ENCODE measurements around the gene SAYSD1.

Gene SAYSD1

GRCh38 chr6:39107641-39108040 lies 7.3 kb downstream of the SAYSD1 start:
- no peak for DNase-seq

GRCh38 chr6:39107034-39107433 lies 8.0 kb downstream of the SAYSD1 start:
- DNase-seq: no peak

- DNase-seq: peak; percentile 18
These were observed 10.5 kb downstream of the SAYSD1 start for GRCh38 chr6:39104528-39104927.

- no peak for DNase-seq
These were observed 12.2 kb downstream of the SAYSD1 start for GRCh38 chr6:39102821-39103136.

- peak; percentile 6 for DNase-seq
These were observed 12.7 kb downstream of the SAYSD1 start for GRCh38 chr6:39102071-39102820.

GRCh38 chr6:39100358-39100757 lies 14.6 kb downstream of the SAYSD1 start:
- no peak for DNase-seq

- no peak for DNase-seq
These were observed 19.4 kb downstream of the SAYSD1 start for GRCh38 chr6:39095578-39095977.

GRCh38 chr6:39093149-39093708 lies 21.8 kb downstream of the SAYSD1 start:
- DNase-seq: no peak

- DNase-seq: peak; percentile 33
These were observed 22.9 kb downstream of the SAYSD1 start for GRCh38 chr6:39092124-39092523.

- no peak for DNase-seq
These were observed 23.8 kb downstream of the SAYSD1 start for GRCh38 chr6:39091220-39091619.

GRCh38 chr6:39090036-39090435 lies 24.9 kb downstream of the SAYSD1 start:
- DNase-seq: no peak

GRCh38 chr6:39088331-39088730 lies 26.7 kb downstream of the SAYSD1 start:
- peak; percentile 14 for DNase-seq

- DNase-seq: no peak
These were observed 27.8 kb downstream of the SAYSD1 start for GRCh38 chr6:39087197-39087596.

- no peak for DNase-seq
These were observed 28.3 kb downstream of the SAYSD1 start for GRCh38 chr6:39086711-39087110.

- DNase-seq: no peak
These were observed 28.7 kb downstream of the SAYSD1 start for GRCh38 chr6:39086294-39086693.

- DNase-seq: no peak
These were observed 29.7 kb downstream of the SAYSD1 start for GRCh38 chr6:39085129-39085797.

GRCh38 chr6:39084506-39084905 lies 30.5 kb downstream of the SAYSD1 start:
- no peak for DNase-seq

GRCh38 chr6:39083231-39083634 lies 31.8 kb downstream of the SAYSD1 start:
- peak; percentile 72 for DNase-seq

- no peak for DNase-seq
These were observed 32.7 kb downstream of the SAYSD1 start for GRCh38 chr6:39082310-39082709.

- DNase-seq: no peak
These were observed 34.6 kb downstream of the SAYSD1 start for GRCh38 chr6:39080246-39080875.

- no peak for DNase-seq
These were observed 35.5 kb downstream of the SAYSD1 start for GRCh38 chr6:39079197-39080125.

- DNase-seq: no peak
These were observed 36.3 kb downstream of the SAYSD1 start for GRCh38 chr6:39078695-39079094.
